LNCaP clone FGC (cell line): ENCODE data around the gene MRTO4.
"Not testable (repeated sequence)": the region's sequence is repeated elsewhere in the genome, so short reads cannot be mapped to it uniquely, and the experiment has no call there.

Source experiments
- DNase-seq: peaks from one replicate; pipeline ENCODE4 v3.0.0-alpha.2; 2011; ENCODE audit warnings: low read depth
- H3K4me3 ChIP-seq: 2 replicates; pipeline ENCODE4 v1.5.1; 2011; ENCODE audit warnings: mild to moderate bottlenecking, low read depth, low read length, control low read depth
- CTCF ChIP-seq: IDR thresholded peaks from 2 replicates; pipeline ENCODE4 v1.5.1; 2012; ENCODE audit warnings: mild to moderate bottlenecking; ENCODE audit not compliant: control insufficient read depth, insufficient read depth; ENCODE audit errors: extremely low read depth

MRTO4 gene

GRCh38 chr1:19213580-19213979 lies 38.0 kb upstream of the MRTO4 start:
- TF ChIP-seq CTCF, result no peak
- DNase-seq, result no peak
- no peak overlapping the region for H3K4me3 ChIP-seq

DNA sequence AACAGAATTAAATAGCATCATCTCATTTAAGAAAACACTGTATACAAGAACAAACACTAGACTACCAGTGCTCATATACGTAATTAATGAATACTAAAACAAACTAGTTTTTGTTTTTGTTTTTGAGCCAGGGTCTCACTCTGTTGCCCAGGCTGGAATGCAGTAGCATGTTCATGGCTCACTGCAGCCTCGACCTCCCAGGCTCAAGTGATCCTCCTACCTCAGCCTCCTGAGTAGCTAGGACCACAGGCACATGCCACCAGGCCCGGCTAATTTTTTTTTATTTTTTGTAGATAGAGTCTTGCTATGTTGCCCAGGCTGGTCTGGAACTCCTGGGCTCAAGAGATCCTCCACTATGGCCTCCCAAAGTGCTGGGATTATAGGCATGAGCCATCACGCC lies 35.0 kb upstream of the MRTO4 start:
- not testable (repeated sequence) for DNase-seq, H3K4me3 ChIP-seq

DNA sequence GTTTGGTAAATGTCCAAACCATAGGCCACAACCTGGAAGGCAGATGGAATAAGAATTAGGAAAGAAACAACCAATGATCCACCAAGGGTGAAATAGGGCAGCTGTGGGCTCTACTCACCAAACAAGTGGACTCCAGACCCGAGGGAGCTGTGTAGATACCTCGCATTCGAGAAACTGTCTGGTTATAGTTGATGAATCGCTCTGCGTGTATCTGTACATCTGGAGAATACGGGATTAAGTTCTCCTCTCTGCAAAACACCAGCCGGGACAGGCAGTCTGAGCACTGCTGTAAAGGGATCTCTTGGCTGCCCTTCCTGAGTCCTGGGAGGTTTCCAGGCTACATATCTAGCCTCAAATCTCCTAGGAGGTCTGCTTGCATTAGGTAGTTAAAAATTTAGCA lies 32.2 kb upstream of the MRTO4 start:
- DNase-seq, result no peak
- no peak for TF ChIP-seq CTCF

DNA sequence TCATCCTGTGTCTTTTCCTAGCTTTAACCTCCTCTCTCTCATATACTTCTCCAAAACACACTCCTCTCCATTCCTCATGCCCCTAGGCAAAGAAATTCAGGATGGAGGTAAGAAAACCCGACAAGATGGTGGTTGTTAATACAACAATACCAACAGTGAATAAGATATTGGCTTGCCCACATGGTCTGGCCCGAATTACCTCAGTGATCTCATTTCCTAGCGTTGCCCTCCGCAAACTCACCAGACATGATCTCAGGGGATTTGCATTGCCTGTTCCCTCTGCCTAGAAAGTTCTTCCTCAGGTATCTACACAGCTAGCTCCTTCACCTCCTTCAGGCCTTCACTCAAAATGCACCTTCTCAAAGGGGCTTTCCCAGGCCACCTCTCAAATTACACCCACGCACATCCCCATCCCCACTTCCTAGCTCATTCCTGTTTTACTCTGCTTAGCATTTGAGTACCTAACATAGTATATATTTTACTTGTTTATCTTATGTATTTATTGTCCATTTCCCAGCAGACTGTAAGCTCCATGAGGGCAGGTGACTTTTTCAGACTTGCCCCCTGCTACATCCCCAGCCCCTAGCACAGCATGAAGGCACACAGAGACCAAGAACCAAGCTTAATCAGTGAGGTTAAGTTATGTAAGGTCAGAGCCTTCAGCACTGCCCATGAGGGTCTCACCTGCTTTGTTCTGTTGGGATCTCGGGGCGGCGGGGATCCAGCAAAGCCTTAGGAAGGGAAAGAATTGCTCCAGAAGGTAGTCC lies 31.3 kb upstream of the MRTO4 start:
- no peak for DNase-seq
- no peak overlapping the region for H3K4me3 ChIP-seq
- TF ChIP-seq CTCF, result no peak

More for the DNA sequence above, 32.2 kb upstream of the MRTO4 start:
- no peak overlapping the region for H3K4me3 ChIP-seq

DNA sequence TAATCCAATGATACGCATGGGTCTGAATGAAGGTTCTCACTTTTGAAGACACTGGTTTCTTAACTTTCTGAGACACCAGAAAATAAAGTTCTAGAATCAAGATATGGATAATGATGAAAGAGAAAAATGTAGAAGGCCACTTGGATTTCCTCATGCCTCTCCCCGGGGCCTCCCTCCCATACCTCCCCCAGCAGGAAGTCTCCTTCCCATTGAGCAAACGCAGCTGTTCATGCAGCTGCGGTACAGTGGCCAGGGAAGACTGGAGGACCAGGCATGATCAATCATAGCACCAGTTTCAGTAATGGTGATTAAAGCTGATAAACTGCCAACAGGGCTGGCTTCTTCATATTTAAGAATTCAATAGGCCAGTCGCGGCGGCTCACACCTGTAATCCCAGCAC lies 30.6 kb upstream of the MRTO4 start:
- no peak for TF ChIP-seq CTCF
- DNase-seq, result no peak
- H3K4me3 ChIP-seq, result no peak overlapping the region

GRCh38 chr1:19222573-19222972 lies 29.0 kb upstream of the MRTO4 start:
- DNase-seq, result no peak
- no peak for TF ChIP-seq CTCF
- H3K4me3 ChIP-seq, result no peak overlapping the region

DNA sequence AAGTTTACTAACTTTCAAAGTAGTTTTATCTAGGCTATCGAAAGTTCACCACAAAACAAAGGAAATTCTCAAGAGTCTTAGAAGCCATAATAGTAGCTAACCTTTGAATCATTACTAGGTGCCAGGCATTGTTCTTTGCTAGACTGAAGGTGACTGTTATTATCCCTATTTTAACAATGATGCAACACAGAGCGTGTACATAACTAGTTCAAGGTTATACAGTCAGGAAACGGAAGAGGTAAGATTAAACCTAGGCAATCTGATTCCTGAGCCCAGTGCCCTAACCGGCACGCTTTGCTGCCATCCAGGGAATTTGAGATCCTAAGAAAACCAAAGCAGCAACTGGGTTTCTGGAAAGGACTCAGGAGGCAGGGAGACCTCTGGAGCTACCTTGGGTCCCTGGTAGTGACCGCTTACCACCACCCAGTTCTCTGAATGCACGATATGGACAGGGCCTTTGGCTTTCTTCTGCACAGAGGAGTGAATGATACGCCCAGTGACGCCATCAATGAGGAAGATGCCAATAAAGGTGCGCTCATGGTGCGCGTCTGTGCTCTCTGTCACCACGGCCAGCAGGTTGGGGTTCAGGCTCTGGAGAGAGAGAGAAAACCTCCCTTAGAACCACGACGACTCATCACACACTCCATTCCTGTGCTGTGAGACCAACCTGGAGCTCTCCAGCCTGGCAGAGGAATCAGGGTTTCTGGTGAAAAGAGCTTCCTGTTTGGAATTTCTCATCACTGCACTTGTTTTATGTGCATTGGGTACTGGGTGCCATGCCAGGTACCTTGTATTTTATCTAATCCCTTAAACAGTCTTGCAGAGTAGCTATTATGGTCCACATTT lies 28.4 kb upstream of the MRTO4 start:
- no peak for DNase-seq
- no peak for TF ChIP-seq CTCF
- H3K4me3 ChIP-seq, result no peak overlapping the region
